Psoas muscle (tissue), 8 donors: ENCODE measurements around the gene TXK. TPM values are rescaled to one million over a fixed set of nuclear protein-coding genes. Genes with fewer than 3 reads are reported as not detected.
A peak's percentile ranks its signal among the peaks of the same experiment; 100 is the strongest.

Experiments
- ATAC-seq, 4 donors: fragments of 200-7000 bp; cut with Tn5 transposase; one replicate each; pipeline ENCODE4 v1.9.1; 2020; ENCODE audit warnings: moderate library complexity in 3 of 4, mild to moderate bottlenecking in 2 of 4
- DNase-seq, 2 donors: peaks; one replicate each; pipeline ENCODE4 v3.0.0-alpha.2; 2020
- H3K27ac ChIP-seq: fragments of 200-600 bp; one replicate; pipeline ENCODE4 v1.8.0; 2022
- H3K27me3 ChIP-seq, 3 donors: fragments of 200-600 bp in 1 of 3; one replicate each; pipeline versions ENCODE4 v1.6.1 to v1.8.0; 2013 to 2022; ENCODE audit warnings: low read length in 2 of 3, mild to moderate bottlenecking in 2 of 3, moderate library complexity in 1 of 3; ENCODE audit not compliant: insufficient read depth in 3 of 3
- H3K36me3 ChIP-seq, 2 donors: fragments of 200-600 bp in 1 of 2; one replicate each; pipeline versions ENCODE4 v1.6.1 to v1.8.0; 2013 to 2022; ENCODE audit warnings: low read depth in 1 of 2, mild to moderate bottlenecking in 1 of 2, moderate library complexity in 1 of 2; ENCODE audit not compliant: insufficient read depth in 1 of 2
- H3K4me1 ChIP-seq: fragments of 200-600 bp; one replicate; pipeline ENCODE4 v1.8.0; 2022
- H3K4me3 ChIP-seq: fragments of 200-600 bp; one replicate; pipeline ENCODE4 v1.8.0; 2022; ENCODE audit warnings: mild to moderate bottlenecking
- H3K9me3 ChIP-seq: fragments of 200-600 bp; one replicate; pipeline ENCODE4 v1.8.0; 2022
- CTCF ChIP-seq: fragments of 200-600 bp; IDR thresholded peaks from one replicate; pipeline ENCODE4 v1.8.0; 2022; ENCODE audit warnings: antibody characterized with exemption
- WGBS, 3 donors: extraction: QIAGEN DNeasy Blood & Tissue Kit; methylation state at CpG; one replicate each; pipeline versions ENCODE4 v1.1.6 to v1.1.7; 2013; 5-methylcytosine and 5-hydroxymethylcytosine counted together
- intact Hi-C, 2 donors: fragments of 100-400 bp; cut with DNase I; formaldehyde crosslinking; loops; one replicate each; pipeline versions ENCODE4 v1.11.0 to v1.14.2; 2022
- polyA plus RNA-seq, 3 donors: library from polyadenylated mRNA; stranded (reverse); fragments of 200-250 nt; gene quantifications; one replicate each; pipeline ENCODE4 v1.2.3, GENCODE V29; 2013
- total RNA-seq, 4 donors: library from RNA; stranded (reverse); fragmentation: NEBNext Ultra II Directional in 2 of 4; extraction: Animal tissue kit (Norgen Biotek cat#: 25700) in 2 of 4; gene quantifications; one replicate each; pipeline versions ENCODE4 v1.2.1 to v1.2.4, GENCODE V29; 2021 to 2023
- donor health status: healthy with polysubstance abuse.
- donor health status: DM: no; HTN: no; CAD: no; lungs with moderate emphysema.
- donor health status: Bipolar disorder and iron deficiency.
- donor health status: healthy.
- donor health status: DM: yes; HTN: yes; CAD: no.
- donor health status: DM: no; HTN: no; CAD: no.
- donor health status: DM: no; HTN: no; CAD: no.
- donor health status: DM: yes; HTN: yes; CAD: no.

TXK gene
- total and polyA plus RNA-seq, 7 donors = 0.07 to 0.52 (median 0.21) TPM; not detected in 1

- intact Hi-C loops = no loop called here
- H3K27me3 ChIP-seq = no peaks in the 10 kb centered on the region
- ATAC-seq = peak in 3 of 4 donors; percentile 58 to 78 (median 74)
- DNase-seq = no peak
- no peaks in the 10 kb centered on the region for H3K36me3 ChIP-seq
- H3K9me3 ChIP-seq = no peaks in the 10 kb centered on the region
- peaks cover 18% of the 10 kb centered on the region for H3K4me1 ChIP-seq
- 24 to 29% (median 27%) methylated on average over 1 of the region's 1 CpG for WGBS, 3 donors
- TF ChIP-seq CTCF = no peak
- no peak overlapping the region for H3K27ac ChIP-seq
- no peak overlapping the region for H3K4me3 ChIP-seq
Measured at GRCh38 chr4:48047896-48048295, 86.2 kb downstream of the TXK start.

GRCh38 chr4:48047421-48047844, 86.6 kb downstream of the TXK start:
- peak in 3 of 4 donors; percentile 37 to 62 (median 58) for ATAC-seq
- no peak for TF ChIP-seq CTCF
- no peaks in the 10 kb centered on the region for H3K36me3 ChIP-seq
- peak overlapping the region; percentile 18 for H3K4me3 ChIP-seq
- H3K27me3 ChIP-seq = no peaks in the 10 kb centered on the region
- intact Hi-C loops = no loop called here
- no peaks in the 10 kb centered on the region for H3K9me3 ChIP-seq
- 16 to 35% (median 34%) methylated on average over 3 of the region's 3 CpGs for WGBS, 3 donors
- no peak for DNase-seq
- peaks cover 18% of the 10 kb centered on the region for H3K4me1 ChIP-seq
- peak overlapping the region; percentile 36 for H3K27ac ChIP-seq

DNA sequence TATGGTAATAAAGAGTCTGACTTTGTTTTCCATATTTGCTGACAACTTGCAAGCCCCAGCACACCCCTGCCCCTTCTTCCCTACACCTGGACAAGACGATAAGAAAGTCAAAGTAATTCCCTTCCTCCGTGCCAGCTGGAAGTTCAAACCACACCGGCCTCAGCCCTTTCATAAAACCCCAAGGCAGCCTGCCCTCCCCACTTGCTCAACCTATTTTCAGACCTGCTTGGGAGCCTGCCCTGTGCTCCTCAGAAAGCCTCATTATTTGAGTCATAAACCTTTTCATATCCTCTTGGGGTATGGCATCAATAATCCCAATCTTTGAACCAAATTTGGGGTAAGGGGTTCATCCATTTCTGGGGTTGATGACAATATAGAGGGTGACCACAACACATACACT, 88.0 kb downstream of the TXK start:
- TF ChIP-seq CTCF = no peak
- intact Hi-C loops = no loop called here

DNA sequence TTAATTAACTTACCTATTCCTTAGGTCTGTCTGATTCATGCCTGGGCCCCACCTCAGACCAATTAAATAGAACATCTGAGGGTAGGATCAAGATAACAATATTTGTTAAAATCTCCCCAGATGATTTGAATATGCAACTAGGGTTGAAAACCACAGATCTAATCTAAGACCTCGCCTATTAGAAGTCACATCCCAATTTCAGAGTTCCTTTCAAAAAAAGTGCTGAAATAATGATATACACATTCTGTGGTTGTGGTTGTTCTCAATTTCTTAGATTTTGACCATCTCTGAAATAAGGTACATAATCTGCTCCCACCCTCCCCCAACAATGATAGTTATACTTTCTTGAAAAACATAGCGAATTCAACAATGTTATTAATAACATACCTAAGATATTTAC, 89.8 kb downstream of the TXK start:
- DNase-seq (no peak), ATAC-seq (no peak)
- Histone ChIP-seq H3K9me3 (no peaks in the 10 kb centered on the region), H3K4me1 (peaks cover 18% of the 10 kb centered on the region), H3K27ac (no peak overlapping the region), H3K4me3 (no peak overlapping the region), H3K27me3 (no peaks in the 10 kb centered on the region), H3K36me3 (no peaks in the 10 kb centered on the region)
- WGBS, 3 donors = 89 to 92% (median 90%) methylated on average over 2 of the region's 2 CpGs
- no peak for TF ChIP-seq CTCF
- intact Hi-C loops = no loop called here

More for the DNA sequence above, 88.0 kb downstream of the TXK start:
- H3K36me3 ChIP-seq = no peaks in the 10 kb centered on the region
- no peak overlapping the region for H3K27ac ChIP-seq
- no peaks in the 10 kb centered on the region for H3K27me3 ChIP-seq
- H3K9me3 ChIP-seq = no peaks in the 10 kb centered on the region
- ATAC-seq (peak; percentile 49 to 80 (median 63)), DNase-seq (no peak)
- 23 to 26% (median 23%) methylated on average over 3 of the region's 3 CpGs for WGBS, 3 donors
- H3K4me3 ChIP-seq = no peak overlapping the region
- peaks cover 18% of the 10 kb centered on the region for H3K4me1 ChIP-seq

- no peak overlapping the region for H3K4me3 ChIP-seq
- peak in 3 of 4 donors; percentile 38 to 58 (median 50) for ATAC-seq
- TF ChIP-seq CTCF = no peak
- no peak overlapping the region for H3K27ac ChIP-seq
- no peaks in the 10 kb centered on the region for H3K9me3 ChIP-seq
- no peaks in the 10 kb centered on the region for H3K27me3 ChIP-seq
- WGBS, 3 donors = 36 to 54% (median 39%) methylated on average over 2 of the region's 2 CpGs
- no peak for DNase-seq
- H3K36me3 ChIP-seq = no peaks in the 10 kb centered on the region
- H3K4me1 ChIP-seq = peaks cover 18% of the 10 kb centered on the region
- intact Hi-C loops = no loop called here
Measured at GRCh38 chr4:48043504-48043903, 90.5 kb downstream of the TXK start.
